Measurements from ENCODE around the gene SRRM2. TPM values are rescaled to one million over a fixed set of nuclear protein-coding genes. Genes with fewer than 3 reads are reported as not detected.
A peak's percentile ranks its signal among the peaks of the same experiment; 100 is the strongest.

The SRRM2 gene
- total RNA-seq, 2 donors from 2014 or later: 266 to 321 TPM

DNA sequence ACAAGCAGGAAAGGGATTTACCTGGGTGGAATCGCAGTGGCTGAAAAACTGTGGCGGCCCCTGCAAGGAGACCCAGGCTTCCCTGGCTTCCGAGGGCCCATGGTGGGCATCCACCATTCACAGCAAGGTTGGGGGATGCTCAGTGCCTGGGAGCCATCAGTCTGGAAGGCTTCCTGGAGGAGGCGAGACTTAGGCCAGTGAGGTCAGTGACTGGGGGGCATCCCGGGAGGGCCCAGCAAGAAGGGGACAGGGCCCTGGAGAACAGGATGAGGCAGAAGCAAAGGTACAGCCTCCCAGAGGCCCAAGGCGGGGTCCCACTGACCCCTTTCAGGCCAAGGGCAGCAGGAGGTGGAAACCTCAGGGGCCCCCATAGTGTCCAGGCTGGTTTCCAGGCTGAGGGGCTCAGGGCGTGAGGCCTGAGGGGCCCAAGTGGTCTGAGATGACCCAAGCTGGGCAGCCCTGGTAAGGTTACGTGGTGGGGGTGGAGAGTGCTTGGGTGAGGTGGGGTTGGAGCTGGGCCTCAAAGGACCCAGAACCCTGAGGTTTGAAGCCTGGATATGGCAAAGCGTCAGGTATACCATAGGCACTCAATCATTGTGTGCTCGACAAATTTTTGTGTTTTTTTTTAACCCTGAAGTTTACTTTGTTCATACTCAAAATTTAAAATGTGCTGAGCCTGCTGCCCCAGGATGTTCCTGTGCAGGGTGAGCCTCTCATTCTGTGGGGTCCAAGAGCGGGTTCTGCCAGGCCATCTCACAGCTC is 15.8 kb upstream of the SRRM2 start:
- ATAC-seq (no peak), DNase-seq (no peak)
- intact Hi-C loops (cut with DNase I): no loop called here

DNA sequence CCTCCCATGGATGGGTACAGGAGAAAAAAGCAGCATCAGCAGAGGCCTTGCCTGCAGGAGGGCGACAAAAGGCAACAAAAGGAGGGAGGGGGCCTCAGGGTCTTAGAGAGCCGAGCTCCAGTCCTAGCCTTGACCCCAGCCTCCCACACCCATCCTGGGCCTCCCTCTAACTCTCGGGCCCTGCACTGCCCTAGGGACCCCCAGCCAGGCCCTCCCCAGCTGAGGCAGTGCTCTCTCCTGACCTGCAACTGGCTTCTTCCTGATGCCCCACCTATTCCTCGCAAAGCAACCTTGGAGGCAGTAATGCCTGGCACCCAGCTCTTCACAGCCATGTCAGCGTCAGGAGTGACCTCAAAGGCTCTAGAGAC is 15.2 kb upstream of the SRRM2 start:
- no peak for DNase-seq
- intact Hi-C loops (cut with DNase I): no loop called here

GRCh38 chr16:2737895-2738418 is 14.5 kb upstream of the SRRM2 start:
- no peak for ATAC-seq
- intact Hi-C loops (cut with DNase I): no loop called here
- no peak for DNase-seq

More for the DNA sequence above, 15.2 kb upstream of the SRRM2 start:
- no peak for ATAC-seq

GRCh38 chr16:2738615-2739014 is 13.8 kb upstream of the SRRM2 start:
- intact Hi-C loops (cut with DNase I): no loop called here
- DNase-seq: no peak
- ATAC-seq: no peak

- no peak for ATAC-seq
- no peak for DNase-seq
- intact Hi-C loops (cut with DNase I): no loop called here
Measured at GRCh38 chr16:2739625-2740430, 12.6 kb upstream of the SRRM2 start.

DNA sequence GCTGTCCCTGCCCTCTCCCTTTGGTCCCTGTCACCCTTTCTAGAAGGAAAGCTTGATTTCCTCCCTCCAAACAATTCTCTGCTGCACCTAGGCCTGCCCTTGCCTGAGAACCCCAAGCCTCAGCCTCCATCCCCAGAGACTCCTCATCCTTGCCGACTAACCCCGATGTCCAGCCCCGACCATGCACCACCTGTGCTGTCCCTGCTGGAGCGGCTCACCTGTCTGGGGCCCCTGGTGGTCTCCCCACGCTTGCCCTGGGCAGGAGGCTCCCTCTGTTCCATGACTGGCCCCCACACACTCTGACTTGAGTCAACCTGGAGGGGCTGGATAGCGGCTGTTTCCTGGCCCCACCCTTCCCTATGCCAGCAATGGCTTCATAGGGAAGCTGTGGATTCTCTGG is 12.0 kb upstream of the SRRM2 start:
- DNase-seq (no peak), ATAC-seq (no peak)
- intact Hi-C loops (cut with DNase I): no loop called here

DNA sequence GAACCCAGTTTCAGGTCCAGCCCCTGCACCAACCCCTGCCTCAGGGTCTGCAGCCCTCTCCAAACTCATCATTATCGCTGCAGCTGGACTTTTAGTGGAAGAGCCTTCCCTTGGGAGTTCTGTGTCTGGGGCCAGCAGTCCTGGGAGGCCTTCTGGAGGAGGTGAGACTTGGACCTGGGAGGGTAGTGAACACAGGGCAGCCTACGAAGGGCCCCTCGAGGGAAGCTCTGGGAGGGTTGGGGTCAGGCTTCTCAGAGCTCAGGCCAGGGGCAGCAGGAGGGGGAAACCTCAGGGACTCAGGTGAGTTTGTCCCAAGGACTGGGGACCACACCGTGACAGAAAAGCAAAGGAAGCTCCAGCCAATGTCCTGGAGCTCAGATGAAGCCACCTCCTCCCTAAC is 11.3 kb upstream of the SRRM2 start:
- DNase-seq (no peak), ATAC-seq (no peak)
- intact Hi-C loops (cut with DNase I): no loop called here

- DNase-seq: no peak
- intact Hi-C loops (cut with DNase I): no loop called here
- no peak for ATAC-seq
Measured at GRCh38 chr16:2742323-2743006, 10.0 kb upstream of the SRRM2 start.

DNA sequence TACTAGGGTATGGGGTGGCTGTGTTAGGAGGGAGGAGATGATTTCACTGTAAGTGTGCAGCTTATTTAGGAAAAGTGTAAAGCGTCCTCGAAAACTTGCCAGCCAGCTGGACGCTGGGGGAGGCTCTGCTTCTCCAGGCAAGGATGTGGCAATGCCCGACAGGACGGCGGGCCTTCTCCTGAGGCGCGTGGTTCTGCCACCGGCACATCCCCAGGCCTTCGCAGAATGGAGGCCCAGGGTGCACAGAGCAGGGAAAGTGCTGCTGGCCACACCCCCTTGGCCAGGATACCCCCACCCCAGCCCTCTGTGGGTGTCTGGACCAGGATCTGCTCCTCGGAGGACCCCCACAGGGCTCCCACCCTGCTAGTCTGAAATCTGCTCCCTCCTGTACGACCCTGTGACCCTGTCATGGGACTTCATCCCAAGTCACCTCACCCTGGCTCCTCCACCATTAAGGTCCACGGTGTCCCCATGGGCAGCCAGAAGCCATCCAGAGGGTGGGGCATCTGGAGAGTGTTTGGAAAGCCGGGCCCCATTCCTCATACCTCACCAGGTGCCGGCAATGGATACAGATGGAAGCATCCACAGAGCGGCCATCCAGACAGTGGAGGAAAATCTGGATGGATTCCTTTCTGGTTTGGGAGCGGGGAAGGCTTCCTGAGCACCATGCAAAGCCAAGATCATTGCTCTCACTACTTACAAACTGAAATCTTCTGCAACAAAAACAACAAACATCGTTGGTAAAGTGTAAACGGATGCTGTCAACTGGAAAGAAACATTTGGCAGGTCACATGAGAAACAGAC is 9.2 kb upstream of the SRRM2 start:
- DNase-seq (no peak), ATAC-seq (no peak)
- intact Hi-C loops (cut with DNase I): no loop called here

- intact Hi-C loops (cut with DNase I): no loop called here
- ATAC-seq: no peak
- no peak for DNase-seq
Measured at GRCh38 chr16:2744711-2745110, 7.7 kb upstream of the SRRM2 start.

GRCh38 chr16:2745116-2745890 is 7.1 kb upstream of the SRRM2 start:
- intact Hi-C loops (cut with DNase I): no loop called here
- no peak for ATAC-seq

DNA sequence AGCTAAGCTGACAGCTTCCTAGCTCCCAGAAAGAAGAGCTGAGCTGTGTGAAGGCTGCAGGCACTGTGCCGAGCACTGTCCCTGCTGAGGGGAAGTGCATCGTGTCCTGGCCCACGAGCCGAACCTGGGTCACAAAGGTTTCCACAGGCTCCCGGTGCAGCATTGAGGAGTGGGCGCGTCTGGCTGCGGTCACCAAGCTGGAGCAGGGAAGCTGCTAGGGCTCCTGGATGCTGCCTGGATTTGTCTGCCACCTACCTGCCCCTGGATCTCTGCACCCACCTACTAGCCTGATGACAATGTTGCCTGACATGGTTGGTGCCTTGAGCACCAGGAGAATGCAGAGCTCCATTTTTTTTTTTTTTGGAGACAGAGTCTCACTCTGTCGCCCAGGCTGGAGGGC is 6.5 kb upstream of the SRRM2 start:
- no peak for DNase-seq
- ATAC-seq: no peak
- intact Hi-C loops (cut with DNase I): no loop called here

More at GRCh38 chr16:2745116-2745890, 7.1 kb upstream of the SRRM2 start:
- no peak for DNase-seq

DNA sequence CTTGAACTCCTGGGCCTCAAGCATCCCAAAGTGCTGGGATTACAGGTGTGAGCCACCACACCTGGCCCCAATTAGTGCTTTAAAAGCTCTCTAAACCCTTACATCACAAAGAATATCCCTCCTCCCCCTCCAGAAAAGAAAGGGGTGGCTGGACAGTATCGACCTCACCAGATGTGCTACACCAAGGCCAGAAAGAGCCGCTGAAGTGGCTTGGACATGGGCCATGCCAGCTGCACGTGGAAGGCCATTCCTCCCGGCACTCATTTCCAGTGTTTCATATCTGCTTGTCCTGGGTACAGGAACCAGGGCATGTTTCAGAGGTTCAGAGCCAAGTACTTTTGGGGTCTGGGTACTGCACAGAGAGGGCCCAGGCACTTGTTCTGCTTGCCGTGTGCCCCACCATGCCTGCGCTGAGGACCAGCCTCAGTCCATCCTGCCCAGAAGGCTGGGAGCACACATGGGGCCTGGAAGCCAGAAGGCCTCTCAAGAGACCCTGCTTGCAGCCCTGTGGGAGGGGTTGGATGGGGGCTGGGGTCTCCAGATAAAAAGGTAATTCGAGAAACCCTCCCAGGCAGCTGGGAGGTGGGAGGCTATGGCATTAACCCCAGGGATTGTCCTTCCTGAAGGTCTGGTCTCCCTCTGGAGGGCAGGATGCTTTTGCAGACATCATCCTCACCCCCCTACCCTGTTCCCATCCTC is 3.5 kb upstream of the SRRM2 start:
- ATAC-seq (no peak), DNase-seq (no peak)

DNA sequence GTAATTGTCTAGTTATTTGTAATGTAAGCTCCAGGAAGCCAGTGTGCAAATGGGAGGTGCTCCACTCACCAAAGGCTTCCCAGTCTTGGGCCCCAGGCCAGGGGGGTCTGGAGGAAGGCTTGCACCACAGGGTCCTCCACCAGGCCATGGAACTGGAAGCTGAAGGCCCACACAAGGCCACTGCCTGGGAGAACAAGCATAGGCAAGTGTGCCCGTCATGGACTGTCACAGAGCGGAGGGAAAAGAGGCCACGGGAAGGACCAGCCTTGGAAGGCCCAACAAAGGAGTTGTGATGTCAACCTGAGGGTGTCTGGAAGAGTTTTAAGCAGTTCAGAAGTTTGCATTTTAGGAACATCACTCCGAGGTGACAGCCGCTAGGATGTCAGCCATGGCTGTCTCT is 3.0 kb upstream of the SRRM2 start:
- DNase-seq: no peak
- no peak for ATAC-seq
- intact Hi-C loops (cut with DNase I): no loop called here

More for the DNA sequence above, 3.5 kb upstream of the SRRM2 start:
- intact Hi-C loops (cut with DNase I): no loop called here

DNA sequence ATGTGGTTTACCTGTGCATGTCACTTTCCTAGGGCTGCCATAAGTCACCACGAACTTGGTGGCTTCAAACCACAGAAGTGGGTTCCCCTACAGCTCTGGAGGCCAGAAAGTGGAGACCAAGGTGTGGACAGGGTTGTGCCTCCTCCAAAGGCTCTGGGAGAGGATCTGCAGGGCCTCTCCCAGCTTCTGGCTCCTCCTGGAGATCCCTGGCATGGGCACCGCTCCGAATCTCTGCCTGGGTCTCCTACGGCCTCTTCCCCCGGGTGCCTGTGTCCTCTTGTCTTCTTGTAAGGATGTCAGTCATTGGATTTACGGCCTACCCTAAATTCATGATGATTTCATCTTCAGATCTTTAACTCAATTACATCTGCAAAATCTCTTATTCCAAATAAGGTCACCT is 2.5 kb upstream of the SRRM2 start:
- ATAC-seq (no peak), DNase-seq (no peak)
- intact Hi-C loops (cut with DNase I): no loop called here

GRCh38 chr16:2751577-2752034 is 832 bp upstream of the SRRM2 start:
- DNase-seq (no peak), ATAC-seq (no peak)
- intact Hi-C loops (cut with DNase I): no loop called here

DNA sequence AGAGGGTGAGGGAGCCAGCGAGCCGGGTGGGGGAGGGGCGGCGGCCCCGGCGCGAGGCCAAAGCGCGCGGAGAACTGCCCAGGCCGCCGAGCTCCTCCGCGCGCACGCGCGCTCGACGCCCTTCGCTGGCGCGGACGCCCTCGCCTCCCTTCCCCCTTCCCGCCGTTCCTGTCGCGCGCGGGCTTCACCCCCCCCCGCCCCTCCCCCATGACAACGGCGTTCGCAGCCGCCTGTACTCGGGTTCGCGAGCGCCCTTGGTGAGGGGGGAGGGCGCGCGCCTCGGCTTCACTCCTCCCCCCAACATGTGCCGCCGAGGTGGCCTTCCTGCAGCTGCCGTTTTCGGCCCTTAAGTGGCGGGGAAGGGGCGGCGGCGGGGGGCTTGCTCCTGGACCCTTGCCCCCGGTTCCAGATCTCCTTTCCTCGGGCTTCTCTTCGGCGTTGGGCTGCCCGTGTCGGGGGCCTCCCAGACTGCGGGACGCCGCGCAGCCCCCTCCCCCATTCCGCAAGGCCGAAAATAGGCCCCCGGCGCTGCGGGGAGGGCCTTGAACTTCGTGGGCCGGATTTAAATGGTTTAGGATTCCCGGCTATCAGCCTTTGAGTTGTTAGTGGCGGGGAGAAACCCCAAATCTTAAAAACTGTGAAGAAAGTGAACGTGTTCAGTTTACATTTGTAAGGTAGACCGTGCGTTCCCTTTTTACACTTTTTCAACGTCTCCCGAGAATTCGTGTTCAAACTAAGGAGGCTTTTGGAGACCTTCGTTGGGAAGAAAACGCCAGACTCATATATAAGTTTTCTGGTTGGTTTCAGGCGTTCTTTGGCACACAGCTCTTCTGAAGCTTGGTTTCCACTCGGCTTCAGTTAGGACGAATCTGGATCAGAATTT is 653 bp downstream of the SRRM2 start:
- peak; percentile 85 for DNase-seq
- peak; percentile 84 to 88 for ATAC-seq
- intact Hi-C loops (cut with DNase I): no loop called here

All from left cardiac atrium (tissue), 4 donors.